ENCODE results near the gene PRDM11. TPM values are rescaled to one million over a fixed set of nuclear protein-coding genes. Genes with fewer than 3 reads are reported as not detected.

The PRDM11 gene
- total and polyA plus RNA-seq, 10 of the 15 experiments (the other 5 are each of a cell fraction or from before 2014, with no cell fraction given): 0.03 to 2.4 (median 0.53) TPM

- intact Hi-C loops (cut with micrococcal nuclease; ENCODE audit: unreplicated experiment) (no loop called here), in situ Hi-C loops (cut with MboI) (no loop called here)
- ATAC-seq (no peak), DNase-seq (ENCODE audit: low read depth, low spot score) (no peak), FAIRE-seq (no peak)
- H4K20me1 ChIP-seq (ENCODE audit: control insufficient read depth, insufficient read depth): no peaks in the 10 kb centered on the region
- no peak overlapping the region for H3K4me3 ChIP-seq
- 53% methylated on average over 6 of the region's 6 CpGs for WGBS (ENCODE audit: insufficient coverage, insufficient replicate concordance, low lambda C conversion rate, missing lambda C conversion rate)
- H3K9ac ChIP-seq (ENCODE audit: control insufficient read depth, insufficient read depth, low read length): no peak overlapping the region
- H3K79me2 ChIP-seq (ENCODE audit: control insufficient read depth, insufficient read depth, low read length): no peaks in the 10 kb centered on the region
- H3K36me3 ChIP-seq (ENCODE audit: control insufficient read depth in 2 of 2, insufficient read depth in 2 of 2, low read length in 1 of 2): no peaks in the 10 kb centered on the region
- POLR2A ChIA-PET: no interaction called here
- H2AFZ ChIP-seq (ENCODE audit: control insufficient read depth, low read depth, low read length): no peak overlapping the region
- H3K4me1 ChIP-seq (ENCODE audit: control insufficient read depth, insufficient read depth, low read length): no peaks in the 10 kb centered on the region
- no peak for TF ChIP-seq TCF12 (IDR thresholded peaks at IDR 0.05; ENCODE audit: low read depth, low read length)
- TF ChIP-seq EZH2 (IDR thresholded peaks at IDR 0.05; ENCODE audit: borderline replicate concordance, control insufficient read depth, low read depth, low read length): no peak
- no peak overlapping the region for H3K4me2 ChIP-seq (ENCODE audit: control insufficient read depth, insufficient read depth)
- CTCF ChIA-PET: no interaction called here
- BruUV-seq (replicated peaks): no TSS peak
- H3K27ac ChIP-seq (ENCODE audit: control insufficient read depth, insufficient read depth): no peak overlapping the region
- H3K9me3 ChIP-seq (replicated peaks; ENCODE audit: control insufficient read depth, insufficient read depth, low read length): 0 out of 3 replicates have a peak, but pooled peaks cover 2% of the 10 kb centered on the region
- H3K27me3 ChIP-seq (replicated peaks in 1 of 2; ENCODE audit: control insufficient read depth in 2 of 2, insufficient read depth in 2 of 2, low read length in 1 of 2): peaks cover 8 to 12% of the 10 kb centered on the region in 2 experiments
- RAD21 ChIA-PET (ENCODE audit: unreplicated experiment): interaction anchor here (0.6 kb wide), 1 partner anchor 232 kb away, joined by 3 read pairs; no protein-coding TSS in a partner anchor
- SMC1A ChIA-PET (ENCODE audit: uncharacterized antibody, unreplicated experiment): no interaction called here
Measured at GRCh38 chr11:45282081-45282480, 135.6 kb downstream of the PRDM11 start.

Other genes starting within 250 kb of the PRDM11 start
- gene TP53I11, start 195.8 kb upstream of the PRDM11 start, total RNA-seq (2014; rRNA removed): 0.17 TPM in 1 of 2 replicates, not detected in the other
- not detected in 2 replicates for gene TP53I11, start 195.8 kb upstream of the PRDM11 start, total RNA-seq (2014; rRNA removed; fragmentation: Illumina TruSeq; extraction: Trizol)
- gene TP53I11, start 195.8 kb upstream of the PRDM11 start, total RNA-seq (2021): 0.21 and 0.23 TPM in 2 replicates
- gene TP53I11, start 195.8 kb upstream of the PRDM11 start, polyA plus RNA-seq (2011; rRNA removed): 0.10 and 0.27 TPM in 2 replicates
- gene TP53I11, start 195.8 kb upstream of the PRDM11 start, polyA plus RNA-seq (2014; fragmentation: Illumina TruSeq; extraction: Trizol): 0.03 TPM in 1 of 2 replicates, not detected in the other
- gene TP53I11, start 195.8 kb upstream of the PRDM11 start, polyA plus RNA-seq (2014; fragmentation: Nextera tagmentation; extraction: Ambion mirVana): not detected
- 0.08 and 0.24 TPM in 2 replicates for gene TP53I11, start 195.8 kb upstream of the PRDM11 start, polyA plus RNA-seq (2014; rRNA removed)
- under 1 TPM; 0.15 to 0.28 TPM for gene TP53I11, start 195.8 kb upstream of the PRDM11 start, polyA plus RNA-seq (2016; fragmentation: Nextera tagmentation; extraction: Ambion mirVana)
- gene SYT13, start 139.7 kb downstream of the PRDM11 start, total RNA-seq (2014; rRNA removed): not detected in 2 replicates
- gene SYT13, start 139.7 kb downstream of the PRDM11 start, total RNA-seq (2014; rRNA removed; fragmentation: Illumina TruSeq; extraction: Trizol): not detected in 2 replicates
- not detected in 2 replicates for gene SYT13, start 139.7 kb downstream of the PRDM11 start, total RNA-seq (2021)
- not detected in 2 replicates for gene SYT13, start 139.7 kb downstream of the PRDM11 start, polyA plus RNA-seq (2011; rRNA removed)
- not detected in 2 replicates for gene SYT13, start 139.7 kb downstream of the PRDM11 start, polyA plus RNA-seq (2014; fragmentation: Illumina TruSeq; extraction: Trizol)
- gene SYT13, start 139.7 kb downstream of the PRDM11 start, polyA plus RNA-seq (2014; fragmentation: Nextera tagmentation; extraction: Ambion mirVana): not detected
- gene SYT13, start 139.7 kb downstream of the PRDM11 start, polyA plus RNA-seq (2014; rRNA removed): not detected in 2 replicates
- gene SYT13, start 139.7 kb downstream of the PRDM11 start, polyA plus RNA-seq (2016; fragmentation: Nextera tagmentation; extraction: Ambion mirVana): not detected